ENCODE data around the gene MCF2L.

MCF2L gene

DNA sequence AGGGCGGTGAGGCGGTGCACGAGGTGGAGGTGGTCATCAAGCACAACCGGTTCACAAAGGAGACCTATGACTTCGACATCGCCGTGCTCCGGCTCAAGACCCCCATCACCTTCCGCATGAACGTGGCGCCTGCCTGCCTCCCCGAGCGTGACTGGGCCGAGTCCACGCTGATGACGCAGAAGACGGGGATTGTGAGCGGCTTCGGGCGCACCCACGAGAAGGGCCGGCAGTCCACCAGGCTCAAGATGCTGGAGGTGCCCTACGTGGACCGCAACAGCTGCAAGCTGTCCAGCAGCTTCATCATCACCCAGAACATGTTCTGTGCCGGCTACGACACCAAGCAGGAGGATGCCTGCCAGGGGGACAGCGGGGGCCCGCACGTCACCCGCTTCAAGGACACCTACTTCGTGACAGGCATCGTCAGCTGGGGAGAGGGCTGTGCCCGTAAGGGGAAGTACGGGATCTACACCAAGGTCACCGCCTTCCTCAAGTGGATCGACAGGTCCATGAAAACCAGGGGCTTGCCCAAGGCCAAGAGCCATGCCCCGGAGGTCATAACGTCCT, 180.0 kb downstream of the MCF2L start:
- TF ChIP-seq, protein P1, sequence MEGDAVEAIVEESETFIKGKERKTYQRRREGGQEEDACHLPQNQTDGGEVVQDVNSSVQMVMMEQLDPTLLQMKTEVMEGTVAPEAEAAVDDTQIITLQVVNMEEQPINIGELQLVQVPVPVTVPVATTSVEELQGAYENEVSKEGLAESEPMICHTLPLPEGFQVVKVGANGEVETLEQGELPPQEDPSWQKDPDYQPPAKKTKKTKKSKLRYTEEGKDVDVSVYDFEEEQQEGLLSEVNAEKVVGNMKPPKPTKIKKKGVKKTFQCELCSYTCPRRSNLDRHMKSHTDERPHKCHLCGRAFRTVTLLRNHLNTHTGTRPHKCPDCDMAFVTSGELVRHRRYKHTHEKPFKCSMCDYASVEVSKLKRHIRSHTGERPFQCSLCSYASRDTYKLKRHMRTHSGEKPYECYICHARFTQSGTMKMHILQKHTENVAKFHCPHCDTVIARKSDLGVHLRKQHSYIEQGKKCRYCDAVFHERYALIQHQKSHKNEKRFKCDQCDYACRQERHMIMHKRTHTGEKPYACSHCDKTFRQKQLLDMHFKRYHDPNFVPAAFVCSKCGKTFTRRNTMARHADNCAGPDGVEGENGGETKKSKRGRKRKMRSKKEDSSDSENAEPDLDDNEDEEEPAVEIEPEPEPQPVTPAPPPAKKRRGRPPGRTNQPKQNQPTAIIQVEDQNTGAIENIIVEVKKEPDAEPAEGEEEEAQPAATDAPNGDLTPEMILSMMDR (IDR thresholded peaks at IDR 0.05; ENCODE audit: low read depth, low read length) = no peak
- no peak overlapping the region for H3K4me3 ChIP-seq (ENCODE audit: low read depth, low read length)
- in situ Hi-C loops (cut with HindIII; ENCODE audit: low sequenced_read_pairs) = no loop called here
- DNase-seq (ENCODE audit: low read depth, low spot score) = no peak

Measured in astrocyte of the spinal cord (primary cell).